Neural cell (in vitro differentiated cells): ENCODE data around the gene NISCH.

ENCODE experiments used
- POLR2AphosphoS5 ChIP-seq: IDR thresholded peaks from 2 replicates; pipeline ENCODE4 v1.6.1; 2012
- RAD21 ChIP-seq: fragments of 450-650 bp; conservative IDR thresholded peaks from 2 replicates; pipeline ENCODE4 v1.6.1; 2014; ENCODE audit warnings: antibody characterized with exemption, mild to moderate bottlenecking, moderate library complexity
- TAF1 ChIP-seq: IDR thresholded peaks from 2 replicates; pipeline ENCODE4 v1.6.1; 2012; ENCODE audit warnings: low read depth
- TF ChIP-seq, protein P1 (sequence below): fragments of 450-650 bp; IDR thresholded peaks from 2 replicates; pipeline ENCODE4 v1.5.1; 2014; ENCODE audit warnings: antibody characterized with exemption, mild to moderate bottlenecking, moderate library complexity; ENCODE audit not compliant: poor library complexity, severe bottlenecking

- TF ChIP-seq, protein P1, sequence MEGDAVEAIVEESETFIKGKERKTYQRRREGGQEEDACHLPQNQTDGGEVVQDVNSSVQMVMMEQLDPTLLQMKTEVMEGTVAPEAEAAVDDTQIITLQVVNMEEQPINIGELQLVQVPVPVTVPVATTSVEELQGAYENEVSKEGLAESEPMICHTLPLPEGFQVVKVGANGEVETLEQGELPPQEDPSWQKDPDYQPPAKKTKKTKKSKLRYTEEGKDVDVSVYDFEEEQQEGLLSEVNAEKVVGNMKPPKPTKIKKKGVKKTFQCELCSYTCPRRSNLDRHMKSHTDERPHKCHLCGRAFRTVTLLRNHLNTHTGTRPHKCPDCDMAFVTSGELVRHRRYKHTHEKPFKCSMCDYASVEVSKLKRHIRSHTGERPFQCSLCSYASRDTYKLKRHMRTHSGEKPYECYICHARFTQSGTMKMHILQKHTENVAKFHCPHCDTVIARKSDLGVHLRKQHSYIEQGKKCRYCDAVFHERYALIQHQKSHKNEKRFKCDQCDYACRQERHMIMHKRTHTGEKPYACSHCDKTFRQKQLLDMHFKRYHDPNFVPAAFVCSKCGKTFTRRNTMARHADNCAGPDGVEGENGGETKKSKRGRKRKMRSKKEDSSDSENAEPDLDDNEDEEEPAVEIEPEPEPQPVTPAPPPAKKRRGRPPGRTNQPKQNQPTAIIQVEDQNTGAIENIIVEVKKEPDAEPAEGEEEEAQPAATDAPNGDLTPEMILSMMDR: no peak
- no peak for TF ChIP-seq POLR2AphosphoS5
- no peak for TF ChIP-seq TAF1
- no peak for TF ChIP-seq RAD21
Observed at GRCh38 chr3:52483081-52483480, 27.7 kb downstream of the NISCH start.
